ENCODE data around the gene MRPL2. TPM values are rescaled to one million over a fixed set of nuclear protein-coding genes. Genes with fewer than 3 reads are reported as not detected.

MRPL2 gene
- polyA plus RNA-seq, 3 donors: 23.9 to 26.9 (median 26.3) TPM

DNA sequence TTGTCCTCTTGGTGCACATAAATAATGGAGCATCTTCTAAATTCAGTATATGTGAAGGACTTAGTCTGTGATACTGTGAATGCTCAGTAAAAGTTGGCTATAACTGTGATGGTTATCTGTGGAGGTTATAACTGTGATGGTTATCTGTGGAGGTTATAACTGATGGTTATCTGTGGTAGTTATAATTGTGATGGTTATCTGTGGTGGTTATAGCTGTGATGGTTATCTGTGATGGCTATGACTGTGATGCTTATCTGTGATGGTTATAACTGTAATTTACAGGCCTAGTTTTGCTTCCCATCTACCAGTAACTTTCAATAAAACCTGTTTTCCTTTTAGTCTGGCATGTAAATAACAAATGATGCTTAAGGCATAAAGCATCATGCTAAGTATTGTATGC is 33.4 kb upstream of the MRPL2 start:
- Histone ChIP-seq H2AFZ (ENCODE audit: insufficient read depth, low read depth, low read length, poor library complexity, severe bottlenecking) (no peak overlapping the region), H3K4me1 (ENCODE audit: control insufficient read depth in 1 of 2, insufficient read depth in 2 of 2, low read length in 2 of 2) (peaks cover 0 to 24% of the 10 kb centered on the region in 2 donors), H3K36me3 (replicated peaks in 1 of 2; ENCODE audit: control insufficient read depth in 1 of 2, insufficient read depth in 2 of 2, low read length in 2 of 2) (no peaks in the 10 kb centered on the region), H3K27ac (ENCODE audit: low read depth in 1 of 2, low read length in 2 of 2) (no peak overlapping the region), H3K9ac (ENCODE audit: insufficient read depth, low read length, poor library complexity, severe bottlenecking) (no peak overlapping the region), H3K9me3 (replicated peaks in 1 of 2; ENCODE audit: control insufficient read depth in 1 of 2, insufficient read depth in 1 of 2, low read length in 2 of 2) (no peaks in the 10 kb centered on the region), H4K20me1 (ENCODE audit: insufficient read depth, low read length) (no peaks in the 10 kb centered on the region), H3K4me3 (replicated peaks in 1 of 3; ENCODE audit: low read depth in 2 of 3, low read length in 3 of 3) (no peak overlapping the region), H3K4me2 (replicated peaks; ENCODE audit: extremely low read depth, low read length, poor library complexity, severe bottlenecking) (no peak overlapping the region), H3K79me2 (ENCODE audit: insufficient read depth, low read length) (no peaks in the 10 kb centered on the region), H3K27me3 (ENCODE audit: control insufficient read depth in 2 of 2, insufficient read depth in 2 of 2, low read length in 2 of 2) (no peaks in the 10 kb centered on the region)
- no peak for TF ChIP-seq CTCF (IDR thresholded peaks at IDR 0.05)
- Mint-ChIP-seq H3K9me3 (no peaks in the 10 kb centered on the region), H3K4me1 (peaks cover 31% of the 10 kb centered on the region), H3K4me3 (no peak overlapping the region), H3K36me3 (no peaks in the 10 kb centered on the region), H3K27me3 (ENCODE audit: low read depth in 3 of 3) (peaks cover 0 to 3% (median 2%) of the 10 kb centered on the region in 3 donors), H3K27ac (no peak overlapping the region)
- DNase-seq: no peak
- intact Hi-C loops (cut with micrococcal nuclease): no loop called here

- Histone ChIP-seq H2AFZ (ENCODE audit: insufficient read depth, low read depth, low read length, poor library complexity, severe bottlenecking) (no peak overlapping the region), H3K4me3 (replicated peaks in 1 of 3; ENCODE audit: low read depth in 2 of 3, low read length in 3 of 3) (no peak overlapping the region), H3K27ac (ENCODE audit: low read depth in 1 of 2, low read length in 2 of 2) (no peak overlapping the region), H3K36me3 (replicated peaks in 1 of 2; ENCODE audit: control insufficient read depth in 1 of 2, insufficient read depth in 2 of 2, low read length in 2 of 2) (no peaks in the 10 kb centered on the region), H3K4me2 (replicated peaks; ENCODE audit: extremely low read depth, low read length, poor library complexity, severe bottlenecking) (no peak overlapping the region), H3K9me3 (replicated peaks in 1 of 2; ENCODE audit: control insufficient read depth in 1 of 2, insufficient read depth in 1 of 2, low read length in 2 of 2) (no peaks in the 10 kb centered on the region), H3K79me2 (ENCODE audit: insufficient read depth, low read length) (no peaks in the 10 kb centered on the region), H3K9ac (ENCODE audit: insufficient read depth, low read length, poor library complexity, severe bottlenecking) (no peak overlapping the region), H3K4me1 (ENCODE audit: control insufficient read depth in 1 of 2, insufficient read depth in 2 of 2, low read length in 2 of 2) (peaks cover 0 to 13% of the 10 kb centered on the region in 2 donors), H3K27me3 (ENCODE audit: control insufficient read depth in 2 of 2, insufficient read depth in 2 of 2, low read length in 2 of 2) (no peaks in the 10 kb centered on the region), H4K20me1 (ENCODE audit: insufficient read depth, low read length) (no peaks in the 10 kb centered on the region)
- Mint-ChIP-seq H3K9me3 (no peaks in the 10 kb centered on the region), H3K27ac (no peak overlapping the region), H3K36me3 (no peaks in the 10 kb centered on the region), H3K4me3 (no peak overlapping the region), H3K4me1 (peaks cover 24% of the 10 kb centered on the region), H3K27me3 (ENCODE audit: low read depth in 3 of 3) (peaks cover 0 to 2% (median 2%) of the 10 kb centered on the region in 3 donors)
- no peak for DNase-seq
- TF ChIP-seq CTCF (IDR thresholded peaks at IDR 0.05): no peak
- WGBS (ENCODE audit: insufficient coverage): no CpG with 5 or more reads among the region's 10 CpGs
- intact Hi-C loops (cut with micrococcal nuclease): no loop called here
These were observed 32.3 kb upstream of the MRPL2 start for GRCh38 chr6:43091436-43091991.

Data from CD14-positive monocyte (primary cell).